Small intestine (tissue), 7 donors: ENCODE data around the gene METTL26. TPM values are rescaled to one million over a fixed set of nuclear protein-coding genes. Genes with fewer than 3 reads are reported as not detected.

ENCODE experiments used
- DNase-seq, 2 donors: peaks; one replicate each; pipeline versions ENCODE4 v3.0.0 to v3.0.0-alpha.2; 2013
- FAIRE-seq: peaks from 2 replicates; lab custom pipeline; 2012; peaks lifted over from hg19 to GRCh38; lab: Jason Lieb, UNC
- H3K27ac ChIP-seq, 3 donors: one replicate each; pipeline ENCODE4 v1.5.1; 2013; ENCODE audit warnings: low read length in 2 of 3, mild to moderate bottlenecking in 2 of 3, control low read depth in 1 of 3, inconsistent platforms in 1 of 3, low read depth in 1 of 3, moderate library complexity in 1 of 3
- H3K27me3 ChIP-seq, 3 donors: one replicate each; pipeline ENCODE4 v1.6.1; 2013; ENCODE audit warnings: low read length in 3 of 3, inconsistent platforms in 1 of 3; ENCODE audit not compliant: control insufficient read depth in 3 of 3, insufficient read depth in 3 of 3
- H3K36me3 ChIP-seq, 3 donors: one replicate each; pipeline ENCODE4 v1.6.1; 2013; ENCODE audit warnings: low read length in 3 of 3, inconsistent platforms in 1 of 3, low read depth in 1 of 3, mild to moderate bottlenecking in 1 of 3, moderate library complexity in 1 of 3; ENCODE audit not compliant: control insufficient read depth in 3 of 3, insufficient read depth in 2 of 3
- H3K4me1 ChIP-seq, 3 donors: one replicate each; pipeline ENCODE4 v1.6.1; 2013; ENCODE audit warnings: low read length in 2 of 3, inconsistent platforms in 1 of 3, low read depth in 1 of 3, mild to moderate bottlenecking in 1 of 3, moderate library complexity in 1 of 3; ENCODE audit not compliant: control insufficient read depth in 3 of 3, insufficient read depth in 2 of 3
- H3K4me3 ChIP-seq, 3 donors: one replicate each; pipeline ENCODE4 v1.5.1; 2013; ENCODE audit warnings: low read length in 3 of 3, control low read depth in 1 of 3, inconsistent platforms in 1 of 3, low read depth in 1 of 3, mild to moderate bottlenecking in 1 of 3, moderate library complexity in 1 of 3
- H3K9me3 ChIP-seq, 2 donors: one replicate each; pipeline ENCODE4 v1.6.1; 2013; ENCODE audit warnings: low read depth in 1 of 2, low read length in 1 of 2; ENCODE audit not compliant: control insufficient read depth in 2 of 2, insufficient read depth in 1 of 2
- WGBS, 3 donors: extraction: QIAGEN DNeasy Blood & Tissue Kit; methylation state at CpG; one replicate each; pipeline ENCODE4 v1.1.7; 2013; 5-methylcytosine and 5-hydroxymethylcytosine counted together
- polyA plus RNA-seq, 4 donors: library from polyadenylated mRNA; stranded (reverse) in 3 of 4; unstranded in 1 of 4; fragments of 200-250 nt in 3 of 4; fragments of 120-200 nt in 1 of 4; gene quantifications; one replicate each; pipeline versions ENCODE4 v1.2.1 to v1.2.3, GENCODE V29; 2013
- donor health status: healthy with polysubstance abuse.
- donor health status: control.
- donor health status: control.
- donor health status: Bipolar disorder and iron deficiency.
- donor health status: healthy.

The METTL26 gene
- polyA plus RNA-seq, 4 donors = 54.4 to 135 (median 113) TPM

DNA sequence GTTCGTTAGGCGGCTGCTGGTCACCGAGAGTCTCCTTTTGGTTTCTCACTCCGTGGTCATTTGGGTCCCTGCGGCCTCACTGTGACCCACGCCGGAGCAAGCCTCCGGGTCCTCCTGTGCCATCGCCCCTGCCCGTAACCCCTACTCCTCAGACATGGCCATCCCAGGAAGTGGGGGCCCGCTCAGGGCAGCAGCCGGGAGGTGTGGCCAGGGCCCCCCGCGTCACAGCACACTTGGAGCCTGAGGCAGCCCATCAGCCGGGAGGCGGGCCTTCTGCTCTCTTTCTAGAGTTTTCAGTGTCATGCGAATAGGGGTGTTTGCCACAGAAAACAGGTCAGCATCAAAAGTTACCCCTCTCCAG is 13.2 kb downstream of the METTL26 start:
- Histone ChIP-seq H3K9me3 (no peaks in the 10 kb centered on the region), H3K4me1 (no peaks in the 10 kb centered on the region), H3K27me3 (no peaks in the 10 kb centered on the region), H3K36me3 (peaks cover 0 to 70% (median 8%) of the 10 kb centered on the region in 3 donors), H3K27ac (no peak overlapping the region), H3K4me3 (no peak overlapping the region)
- FAIRE-seq (no peak), DNase-seq (no peak)
- WGBS, 3 donors = 90 to 96% (median 92%) methylated on average over 17 of the region's 17 CpGs

GRCh38 chr16:621526-622105 is 14.5 kb downstream of the METTL26 start:
- H3K4me1 ChIP-seq = peaks cover 0 to under 1% (median 0%) of the 10 kb centered on the region in 3 donors
- H3K27ac ChIP-seq = no peak overlapping the region
- no peaks in the 10 kb centered on the region for H3K27me3 ChIP-seq
- peaks cover 0 to 69% (median 5%) of the 10 kb centered on the region in 3 donors for H3K36me3 ChIP-seq
- no peak overlapping the region for H3K4me3 ChIP-seq
- H3K9me3 ChIP-seq = no peaks in the 10 kb centered on the region
- 79 to 86% (median 83%) methylated on average over 21 of the region's 21 CpGs for WGBS, 3 donors
- DNase-seq (no peak), FAIRE-seq (no peak)

- peaks cover 0 to 2% (median 0%) of the 10 kb centered on the region in 3 donors for H3K4me1 ChIP-seq
- H3K27me3 ChIP-seq = no peaks in the 10 kb centered on the region
- H3K4me3 ChIP-seq = no peak overlapping the region
- no peak overlapping the region for H3K27ac ChIP-seq
- peaks cover 0 to 65% (median 3%) of the 10 kb centered on the region in 3 donors for H3K36me3 ChIP-seq
- 86 to 90% (median 88%) methylated on average over 24 to 41 of the region's 41 CpGs for WGBS, 3 donors
- no peaks in the 10 kb centered on the region for H3K9me3 ChIP-seq
- no peak for DNase-seq
- FAIRE-seq = no peak
These were observed 15.2 kb downstream of the METTL26 start for GRCh38 chr16:620700-621525.

- H3K36me3 ChIP-seq = peaks cover 0 to 62% (median 3%) of the 10 kb centered on the region in 3 donors
- peaks cover 0 to 2% (median 0%) of the 10 kb centered on the region in 3 donors for H3K4me1 ChIP-seq
- FAIRE-seq (no peak), DNase-seq (no peak)
- no peaks in the 10 kb centered on the region for H3K27me3 ChIP-seq
- no peaks in the 10 kb centered on the region for H3K9me3 ChIP-seq
- H3K27ac ChIP-seq = no peak overlapping the region
- 89 to 94% (median 89%) methylated on average over 20 of the region's 20 CpGs for WGBS, 3 donors
- H3K4me3 ChIP-seq = no peak overlapping the region
These were observed 16.5 kb downstream of the METTL26 start for GRCh38 chr16:619476-620100.

DNA sequence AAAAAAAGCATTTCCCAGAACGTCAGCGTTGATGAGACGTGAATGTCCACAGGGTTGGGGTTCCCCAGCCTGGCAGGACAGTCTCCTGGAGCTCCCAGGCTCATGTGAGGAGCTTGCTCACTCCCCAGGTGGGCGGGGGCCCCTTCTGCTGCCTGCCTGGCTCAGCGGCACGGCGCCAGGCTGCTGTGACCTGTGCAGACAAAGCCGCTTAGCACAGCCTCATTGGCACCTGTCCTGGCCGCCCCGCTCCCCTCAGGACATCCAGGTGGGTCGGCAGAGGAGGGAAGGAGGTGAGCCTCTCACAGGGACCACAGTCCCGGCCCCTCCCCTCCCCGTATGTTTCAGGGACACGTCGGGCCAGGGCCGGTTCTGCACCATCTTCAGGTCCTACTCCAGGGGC is 18.2 kb downstream of the METTL26 start:
- 87 to 93% (median 92%) methylated on average over 12 to 16 of the region's 16 CpGs for WGBS, 3 donors
- H3K4me1 ChIP-seq = peaks cover 0 to 2% (median 0%) of the 10 kb centered on the region in 3 donors
- peaks cover 0 to 9% of the 10 kb centered on the region in 2 donors for H3K9me3 ChIP-seq
- H3K27me3 ChIP-seq = no peaks in the 10 kb centered on the region
- H3K36me3 ChIP-seq = peaks cover 0 to 57% (median 1%) of the 10 kb centered on the region in 3 donors
- H3K4me3 ChIP-seq = no peak overlapping the region
- no peak for DNase-seq
- FAIRE-seq = no peak
- no peak overlapping the region for H3K27ac ChIP-seq

GRCh38 chr16:616733-617586 is 19.1 kb downstream of the METTL26 start:
- H3K4me3 ChIP-seq = no peak overlapping the region
- H3K27ac ChIP-seq = peak overlapping the region in 1 of 3 donors; percentile 49
- WGBS, 3 donors = 81 to 91% (median 84%) methylated on average over 36 to 39 of the region's 39 CpGs
- H3K36me3 ChIP-seq = peaks cover 0 to 52% (median 0%) of the 10 kb centered on the region in 3 donors
- H3K9me3 ChIP-seq = peaks cover 0 to 9% of the 10 kb centered on the region in 2 donors
- peak in 1 of 2 donors; percentile 57 for DNase-seq
- peaks cover 0 to 2% (median 0%) of the 10 kb centered on the region in 3 donors for H3K4me1 ChIP-seq
- no peak for FAIRE-seq
- H3K27me3 ChIP-seq = no peaks in the 10 kb centered on the region

DNA sequence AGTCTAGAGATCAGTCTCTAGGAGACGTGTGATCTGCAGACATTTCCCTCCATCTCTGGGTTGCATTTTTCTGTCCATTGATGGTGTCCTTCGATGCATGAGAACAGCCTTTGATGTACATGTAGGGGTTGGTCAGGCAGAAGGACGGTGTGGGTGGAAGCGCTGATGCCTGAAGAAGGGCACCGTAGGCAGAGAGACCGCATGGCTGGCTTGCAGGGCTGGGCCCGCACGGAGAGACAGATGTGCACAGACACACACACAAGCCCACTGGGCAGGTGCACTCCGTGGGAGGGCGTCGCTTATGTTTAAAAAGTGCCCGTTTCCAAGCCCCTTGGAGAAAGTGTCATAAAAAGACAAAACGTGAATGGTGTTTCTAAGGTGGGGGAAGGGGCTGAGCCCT is 21.0 kb downstream of the METTL26 start:
- DNase-seq (no peak), FAIRE-seq (no peak)
- H3K27me3 ChIP-seq = no peaks in the 10 kb centered on the region
- H3K36me3 ChIP-seq = peaks cover 0 to 44% (median 0%) of the 10 kb centered on the region in 3 donors
- H3K27ac ChIP-seq = no peak overlapping the region
- H3K4me1 ChIP-seq = peaks cover 0 to 2% (median 0%) of the 10 kb centered on the region in 3 donors
- no peak overlapping the region for H3K4me3 ChIP-seq
- peaks cover 0 to 15% of the 10 kb centered on the region in 2 donors for H3K9me3 ChIP-seq
- 90 to 93% (median 93%) methylated on average over 13 of the region's 13 CpGs for WGBS, 3 donors
